ENCODE data around the gene CARMIL1.

CARMIL1 gene

DNA sequence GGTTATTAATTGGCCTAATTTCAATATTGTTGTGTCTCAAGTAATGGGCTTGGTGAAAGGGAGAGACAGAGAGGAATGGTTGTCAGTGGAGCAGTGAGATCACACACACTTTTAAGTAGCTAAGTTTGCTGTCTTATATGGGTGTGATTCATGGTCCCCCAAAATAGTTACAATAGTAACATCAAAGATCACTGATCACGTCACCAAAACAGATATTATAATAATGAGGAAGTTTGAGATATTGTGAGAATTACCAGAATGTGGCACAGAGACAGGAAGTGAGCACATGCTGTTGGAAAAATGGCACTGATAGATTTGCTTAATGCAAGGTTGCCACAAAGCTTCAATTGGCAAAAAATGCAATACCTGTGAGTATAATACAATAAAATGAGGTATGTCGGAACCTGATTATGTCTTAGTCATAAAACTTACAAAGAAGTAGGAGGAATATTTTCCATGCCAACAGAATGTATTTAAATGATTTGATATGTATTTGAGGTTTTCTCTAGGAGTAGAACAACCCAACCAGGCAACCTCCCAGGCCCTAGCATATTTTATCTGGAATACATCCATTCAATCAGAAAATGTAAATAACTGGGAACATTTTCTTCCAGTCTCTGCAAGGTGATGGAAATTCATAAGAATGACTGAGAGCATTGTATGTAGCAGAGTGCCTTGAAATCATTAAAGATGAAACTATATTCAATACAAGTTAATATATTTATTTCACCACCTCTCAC is 167.8 kb downstream of the CARMIL1 start:
- DNase-seq (ENCODE audit: low spot score), result no peak

GRCh38 chr6:25447570-25447929 is 168.4 kb downstream of the CARMIL1 start:
- no peak for DNase-seq (ENCODE audit: low spot score)

DNA sequence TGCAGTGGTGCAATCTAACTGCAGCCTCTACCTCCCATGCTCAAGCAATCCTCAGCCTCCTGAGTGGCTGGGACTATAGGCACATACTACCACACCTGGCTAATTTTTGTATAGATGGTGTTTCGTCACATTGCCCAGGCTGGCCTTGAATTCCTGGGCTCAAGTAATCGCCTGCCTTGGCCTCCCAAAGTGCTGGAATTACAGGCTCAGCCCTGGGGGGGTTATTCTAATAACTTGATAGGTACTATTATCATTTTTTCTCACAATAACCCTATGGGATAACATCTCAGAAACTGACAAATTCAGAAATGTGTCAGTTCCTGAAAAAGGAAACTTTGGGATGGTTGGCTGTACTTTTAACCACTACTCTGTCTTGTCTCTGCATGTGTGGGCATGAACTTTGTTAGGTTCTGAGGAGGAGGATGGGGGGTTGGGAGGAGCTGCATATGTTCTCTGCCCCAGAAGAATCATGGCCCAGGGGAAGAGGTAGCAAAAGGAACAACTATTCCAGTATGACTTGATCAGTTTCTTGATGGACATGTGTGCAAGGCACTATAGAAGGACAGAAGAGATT is 169.9 kb downstream of the CARMIL1 start:
- DNase-seq (ENCODE audit: low spot score), result no peak

- DNase-seq (ENCODE audit: low spot score), result no peak
Observed at GRCh38 chr6:25449774-25450173, 170.6 kb downstream of the CARMIL1 start.

DNA sequence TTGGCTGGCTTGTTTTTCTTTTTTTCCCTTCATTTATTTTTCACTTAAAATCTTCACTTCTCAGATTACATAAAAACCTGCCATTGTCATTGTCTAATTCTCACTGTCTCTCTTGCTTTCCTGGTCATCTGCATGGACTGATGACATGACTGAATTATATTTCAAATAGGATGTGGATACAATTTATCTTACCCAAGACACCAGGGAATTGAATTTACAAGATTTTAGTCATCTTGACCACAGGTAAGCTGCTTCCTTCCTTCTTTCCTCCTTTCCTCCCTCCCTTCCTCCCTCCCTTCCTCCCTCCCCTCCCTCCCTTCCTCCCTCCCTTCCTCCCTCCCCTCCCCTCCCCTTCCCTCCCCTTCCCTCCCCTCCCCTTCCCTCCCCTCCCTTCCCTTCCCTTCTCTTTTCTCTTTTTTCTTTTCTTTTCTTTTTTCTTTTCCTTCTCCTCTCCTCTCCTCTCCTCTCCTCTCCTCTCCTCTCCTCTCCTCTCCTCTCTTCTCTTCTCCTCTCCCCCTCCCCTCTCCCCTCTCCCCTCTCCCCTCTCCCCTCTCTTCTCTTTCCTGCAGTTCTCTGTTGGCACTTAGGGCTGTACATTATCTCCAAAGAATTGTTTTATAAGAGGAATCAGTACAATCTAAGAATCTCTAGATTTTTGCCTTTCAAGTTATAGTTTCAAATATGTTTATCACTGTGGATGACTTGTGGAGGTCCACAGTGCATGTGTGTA is 171.5 kb downstream of the CARMIL1 start:
- DNase-seq (ENCODE audit: low spot score), result no peak

DNA sequence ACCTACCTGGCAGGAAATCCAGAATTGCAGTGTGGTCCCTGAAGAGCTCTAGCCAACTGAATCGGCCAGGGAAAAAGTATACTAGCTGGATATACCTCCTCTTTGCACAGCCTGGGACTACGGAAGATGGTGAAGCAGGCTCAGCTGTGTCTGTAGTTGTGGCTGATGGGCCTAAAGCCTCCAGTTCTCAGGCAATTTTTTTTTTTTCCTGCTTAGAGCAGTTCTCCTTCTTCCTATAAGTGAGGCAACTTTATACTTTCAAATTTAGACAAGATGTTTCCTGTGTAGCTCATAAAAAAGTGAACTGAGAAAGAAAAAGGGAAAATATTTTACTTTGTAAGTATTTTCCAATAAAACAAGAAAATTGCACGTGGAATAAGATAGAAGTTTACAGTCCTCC is 172.9 kb downstream of the CARMIL1 start:
- no peak for DNase-seq (ENCODE audit: low spot score)

DNA sequence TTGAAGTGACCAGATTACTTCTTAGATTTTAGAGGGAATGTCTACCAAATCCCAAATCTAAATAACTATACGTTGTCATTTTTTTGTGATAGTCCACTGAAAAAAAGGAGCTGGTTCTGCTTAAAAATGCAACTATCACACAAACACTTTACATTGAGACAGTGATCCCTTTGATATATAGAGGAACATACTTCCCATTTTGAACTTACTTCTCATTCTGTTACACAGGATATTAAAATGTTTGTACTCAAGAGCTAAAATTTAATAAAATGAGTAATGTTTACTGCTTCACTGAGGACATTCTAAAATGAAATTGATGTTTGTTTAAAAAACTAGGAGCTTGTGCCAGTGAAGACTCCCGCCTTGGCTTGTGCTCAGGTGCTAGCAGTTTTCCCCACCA is 174.1 kb downstream of the CARMIL1 start:
- no peak for DNase-seq (ENCODE audit: low spot score)

GRCh38 chr6:25454136-25454535 is 175.0 kb downstream of the CARMIL1 start:
- DNase-seq (ENCODE audit: low spot score), result no peak

DNA sequence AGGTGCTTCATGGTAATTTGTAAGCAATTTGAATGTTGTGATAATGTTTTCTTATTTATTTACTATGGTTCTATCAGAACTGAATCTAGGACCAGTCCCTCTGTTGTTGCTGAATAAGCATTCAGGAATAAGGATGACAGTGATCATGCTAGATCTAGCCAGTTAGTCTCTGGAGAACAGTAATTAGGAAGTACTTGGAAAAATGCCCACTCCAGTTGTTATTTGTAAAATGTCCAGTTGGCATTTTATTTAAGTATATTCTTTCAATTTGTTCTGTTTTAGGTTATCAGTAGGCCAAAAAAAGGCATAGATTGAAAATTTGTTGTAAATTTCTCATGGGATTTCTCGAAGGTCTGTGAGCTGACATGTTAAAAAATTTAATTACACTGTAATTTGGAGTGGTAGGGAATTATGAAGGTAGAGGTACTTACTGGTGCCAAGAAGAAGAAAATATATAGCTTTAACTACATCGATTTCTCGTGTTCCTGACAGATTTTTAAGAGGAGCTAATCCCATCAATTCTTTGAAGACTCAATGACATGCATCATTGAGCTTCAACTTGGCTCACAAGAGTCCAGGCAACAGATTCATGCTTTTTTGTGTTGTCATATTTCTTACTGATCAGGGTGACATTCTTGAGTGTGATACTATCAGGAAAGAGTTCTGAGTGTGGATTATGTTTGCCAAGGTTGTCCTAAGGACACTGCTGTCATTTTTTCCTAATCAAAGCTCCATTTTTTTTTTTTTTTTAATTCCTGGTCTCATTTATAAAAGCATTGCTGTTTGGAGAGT is 177.3 kb downstream of the CARMIL1 start:
- DNase-seq (ENCODE audit: low spot score), result no peak

DNA sequence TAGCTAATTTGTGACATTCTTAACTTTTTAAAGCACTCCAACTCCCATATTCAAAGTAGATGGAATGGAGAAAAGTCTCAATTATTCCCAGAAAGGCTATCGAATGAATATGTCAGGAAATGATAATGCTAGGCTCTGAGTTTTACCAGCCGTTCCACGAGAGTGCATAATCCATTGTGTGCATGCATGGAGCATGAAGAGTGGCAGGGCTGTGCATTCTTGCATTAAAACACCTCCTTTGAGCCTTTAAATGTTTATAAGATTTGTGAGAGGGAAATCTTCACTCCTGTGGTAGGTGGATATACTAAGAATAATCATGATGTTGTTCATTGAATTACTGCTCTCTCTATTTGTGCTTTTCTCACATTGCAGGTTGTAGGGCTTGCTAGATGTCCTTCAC is 178.3 kb downstream of the CARMIL1 start:
- DNase-seq (ENCODE audit: low spot score), result no peak

GRCh38 chr6:25458485-25458884 is 179.3 kb downstream of the CARMIL1 start:
- no peak for DNase-seq (ENCODE audit: low spot score)

DNA sequence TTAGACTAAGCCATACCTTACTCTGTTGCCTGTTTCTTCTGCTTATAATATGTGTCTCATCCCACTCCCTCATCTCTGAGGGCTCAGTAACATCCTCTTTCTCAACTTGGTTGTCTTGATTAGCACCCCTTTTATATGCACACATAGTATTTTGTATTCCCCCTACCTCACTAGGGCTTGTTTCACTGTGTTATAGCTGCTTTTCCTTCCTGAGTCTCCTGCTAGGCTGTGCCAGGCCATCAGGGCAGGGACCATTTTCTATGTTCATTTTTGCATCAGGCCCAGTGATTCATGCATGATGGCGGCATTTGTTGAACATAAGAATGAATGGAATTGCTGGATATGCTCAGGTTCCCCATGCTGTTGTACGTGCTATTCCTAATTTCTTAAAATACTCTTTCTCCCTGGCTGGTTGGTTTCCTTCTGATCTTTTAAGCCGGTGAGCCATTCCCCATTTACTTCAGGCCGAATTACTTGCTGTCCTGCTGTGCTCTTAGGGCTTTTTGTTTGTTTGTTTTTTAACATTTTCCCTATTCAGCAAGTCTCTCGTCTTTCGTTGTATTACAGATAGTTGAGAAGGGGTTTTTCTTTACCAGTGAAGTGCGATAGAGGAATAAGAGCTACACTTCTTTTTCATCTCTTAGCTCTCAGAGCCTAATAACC is 183.2 kb downstream of the CARMIL1 start:
- DNase-seq (ENCODE audit: low spot score), result no peak

- no peak for DNase-seq (ENCODE audit: low spot score)
Observed at GRCh38 chr6:25463441-25463840, 184.3 kb downstream of the CARMIL1 start.

DNA sequence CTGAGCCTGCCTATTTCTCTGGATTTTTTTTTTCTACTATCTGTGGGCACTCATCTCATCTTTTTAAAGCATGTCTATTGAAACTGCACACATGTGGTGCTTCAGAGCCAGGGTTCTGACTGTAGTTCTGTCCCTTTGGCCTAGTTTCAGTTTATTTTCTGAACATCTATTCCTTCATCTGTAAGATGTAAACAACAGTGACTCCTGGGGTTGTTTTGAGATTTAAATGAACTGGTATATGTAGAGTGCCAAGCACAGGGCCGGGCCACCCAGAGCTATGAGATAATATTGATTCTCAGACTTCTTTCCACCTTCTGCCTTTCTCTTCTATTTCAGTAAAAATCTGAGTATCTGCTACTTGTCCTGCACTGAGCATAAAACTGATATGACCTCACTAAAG is 185.1 kb downstream of the CARMIL1 start:
- DNase-seq (ENCODE audit: low spot score), result no peak

DNA sequence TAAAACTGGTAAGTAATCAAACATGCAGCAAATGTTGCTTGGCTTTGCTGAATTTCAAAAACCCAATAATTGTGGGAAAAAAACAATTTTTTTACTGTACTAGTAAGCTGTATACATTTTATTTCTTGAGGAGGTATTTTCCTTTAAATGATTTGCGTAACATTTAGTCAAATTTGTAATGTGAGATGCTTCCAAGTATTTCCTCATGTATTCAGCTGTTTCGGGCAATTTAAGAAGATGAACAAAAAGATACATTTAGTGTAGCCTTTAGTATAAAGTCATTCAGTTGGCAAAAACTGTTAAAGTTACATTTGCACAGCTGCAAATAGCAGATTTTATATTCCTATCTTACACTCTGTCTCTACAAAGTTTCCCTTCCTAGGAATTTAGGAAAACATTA is 186.8 kb downstream of the CARMIL1 start:
- no peak for DNase-seq (ENCODE audit: low spot score)

- DNase-seq (ENCODE audit: low spot score), result no peak
Observed at GRCh38 chr6:25468881-25469280, 189.7 kb downstream of the CARMIL1 start.

- DNase-seq (ENCODE audit: low spot score), result no peak
Observed at GRCh38 chr6:25469797-25470388, 190.7 kb downstream of the CARMIL1 start.

DNA sequence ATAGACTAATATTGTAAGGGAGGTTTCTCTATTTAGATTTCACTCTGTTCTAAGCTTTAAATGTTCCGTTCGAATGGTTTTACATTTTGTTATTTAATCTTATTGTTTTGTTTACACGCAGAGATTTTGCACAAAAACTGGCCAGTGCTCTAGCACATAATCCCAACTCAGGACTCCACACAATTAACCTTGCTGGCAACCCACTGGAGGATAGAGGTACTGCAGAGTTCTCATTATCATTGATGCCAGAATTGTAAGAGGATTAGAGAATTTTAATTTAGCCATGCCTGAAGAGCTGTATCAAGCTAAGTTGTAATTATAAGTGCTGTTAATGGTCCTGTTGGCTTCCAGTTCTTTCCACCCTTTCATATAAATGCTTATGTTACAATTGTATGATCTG is 193.1 kb downstream of the CARMIL1 start:
- DNase-seq (ENCODE audit: low spot score), result no peak

DNA sequence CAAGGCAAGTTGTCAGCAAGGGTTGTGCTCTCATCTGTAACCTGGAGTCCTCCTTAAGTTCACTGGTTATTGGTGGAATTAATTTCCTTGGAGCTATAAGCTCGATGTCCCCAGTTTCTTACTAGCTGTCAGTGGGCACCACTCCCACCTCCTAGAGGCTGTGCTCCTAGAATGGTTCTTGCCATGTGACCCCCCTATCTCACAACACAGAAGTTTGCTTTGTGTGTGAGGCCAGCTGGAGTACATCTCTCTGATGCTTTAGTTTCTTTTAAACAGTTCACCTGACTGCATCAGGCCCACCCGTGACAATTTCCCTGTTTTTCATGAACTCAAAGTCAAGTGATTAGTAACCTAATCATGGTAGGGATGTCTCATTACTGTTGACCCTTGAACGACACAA is 193.7 kb downstream of the CARMIL1 start:
- no peak for DNase-seq (ENCODE audit: low spot score)

GRCh38 chr6:25473447-25473846 is 194.3 kb downstream of the CARMIL1 start:
- DNase-seq (ENCODE audit: low spot score), result no peak

DNA sequence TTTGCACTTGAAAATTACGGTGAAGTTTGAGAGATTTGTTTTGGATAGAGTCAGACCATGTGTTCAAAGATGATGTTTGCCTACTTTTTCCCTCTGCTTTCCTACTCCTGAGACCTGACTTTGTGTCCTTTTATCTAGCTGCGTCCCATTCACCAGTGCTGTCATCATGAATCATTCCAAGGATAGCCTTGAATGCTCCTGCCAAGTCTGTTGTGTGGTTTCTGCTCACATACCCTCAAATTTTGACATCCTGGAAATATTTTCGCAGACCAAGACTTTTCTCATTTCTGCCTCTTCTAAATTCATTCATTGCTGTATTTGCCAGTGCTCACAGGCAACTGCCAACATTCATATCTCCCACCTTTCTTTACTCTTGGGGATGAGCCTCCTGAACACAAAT is 197.0 kb downstream of the CARMIL1 start:
- DNase-seq (ENCODE audit: low spot score), result no peak
